HG02943 (cell line): ENCODE data around the gene LHX2.

Experiments used
- ATAC-seq: cut with Tn5 transposase; IDR thresholded peaks from one replicate; pipeline ENCODE4 v1.9.1; 2021; ENCODE audit warnings: mild to moderate bottlenecking, low read depth, moderate library complexity; ENCODE audit not compliant: unreplicated experiment

Gene LHX2

DNA sequence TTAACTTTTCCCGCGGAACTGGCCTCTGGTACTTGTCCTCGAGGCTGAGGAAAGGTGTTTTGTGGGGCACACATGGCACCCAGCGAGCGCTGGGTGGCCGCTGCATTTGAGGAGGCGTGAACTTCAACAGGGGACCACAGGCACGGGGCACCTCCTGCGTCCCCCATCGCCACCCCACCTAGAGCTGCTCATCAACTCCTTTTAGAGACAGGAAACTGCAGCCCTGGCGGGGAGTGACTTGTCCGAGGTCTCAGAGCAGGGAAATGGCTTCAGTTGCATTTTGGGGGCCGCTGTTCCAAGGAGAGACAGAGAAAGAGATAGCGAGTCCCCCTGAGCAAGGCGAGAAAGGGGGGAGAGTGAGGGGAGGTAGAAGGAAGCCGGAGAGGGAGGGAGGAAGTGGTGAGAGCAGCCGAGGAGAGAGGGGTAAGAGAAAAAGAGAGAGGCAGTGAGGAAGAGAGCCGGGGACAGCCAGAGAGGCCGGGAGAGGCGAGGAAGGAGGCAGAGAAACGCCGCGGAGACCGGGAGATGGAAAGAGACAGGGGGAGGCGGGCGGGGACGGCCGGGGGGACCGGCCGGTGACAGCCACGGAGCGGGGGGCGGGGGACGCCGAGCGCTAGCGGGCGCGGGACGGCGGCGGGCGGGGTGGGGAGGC lies 12.5 kb upstream of the LHX2 start:
- ATAC-seq = no peak

DNA sequence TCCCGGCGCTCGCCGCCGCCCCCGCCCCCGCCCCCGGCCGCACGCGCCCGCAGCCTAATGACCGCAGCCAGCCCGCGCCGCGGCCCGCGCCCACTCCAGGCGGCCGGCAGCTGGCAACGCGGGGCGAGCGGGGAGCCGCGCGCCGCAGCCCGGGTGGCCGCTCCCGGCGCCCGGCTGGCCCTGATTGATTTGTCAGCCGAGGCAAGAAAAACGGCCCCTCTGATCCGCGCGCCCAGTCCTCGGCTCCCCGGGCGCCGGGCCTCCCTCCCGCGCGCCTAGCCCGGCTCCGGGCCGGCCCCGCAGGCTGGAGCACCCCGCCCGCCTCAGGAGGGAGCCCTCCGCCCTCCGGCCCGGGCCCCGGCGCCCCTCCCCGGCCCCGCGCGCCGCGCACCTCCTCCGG lies 11.9 kb upstream of the LHX2 start:
- ATAC-seq = no peak

DNA sequence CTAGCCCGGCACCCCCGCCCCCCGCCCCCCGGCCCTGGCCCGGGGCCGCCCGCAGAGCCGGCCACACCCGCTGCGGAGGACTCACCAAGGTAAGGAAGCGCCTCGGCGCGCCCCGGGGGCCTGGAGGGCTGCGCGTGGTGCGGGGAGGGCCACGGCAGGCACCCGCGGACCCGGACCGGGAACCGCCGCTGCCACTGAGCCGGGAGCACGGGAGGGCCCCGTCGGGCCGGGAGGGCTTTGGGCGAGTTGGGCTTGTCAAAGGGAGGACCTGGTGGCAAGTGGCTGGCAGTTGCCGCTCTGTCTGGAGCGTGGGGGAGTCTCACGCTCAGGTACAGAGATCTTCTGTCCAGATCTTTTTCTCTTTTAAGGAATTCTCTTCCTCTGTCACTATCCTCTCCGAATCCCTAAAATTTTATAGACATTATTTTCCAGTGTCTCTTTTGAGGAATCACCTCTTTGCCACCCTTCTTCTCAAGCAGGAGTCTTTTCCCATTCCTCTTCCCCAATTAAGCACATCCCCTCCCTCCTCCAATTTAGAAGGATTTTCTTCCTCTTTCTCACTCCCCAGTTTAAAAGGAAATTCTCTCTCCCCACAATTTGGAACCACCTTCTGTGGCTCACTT lies 11.3 kb upstream of the LHX2 start:
- ATAC-seq = no peak

DNA sequence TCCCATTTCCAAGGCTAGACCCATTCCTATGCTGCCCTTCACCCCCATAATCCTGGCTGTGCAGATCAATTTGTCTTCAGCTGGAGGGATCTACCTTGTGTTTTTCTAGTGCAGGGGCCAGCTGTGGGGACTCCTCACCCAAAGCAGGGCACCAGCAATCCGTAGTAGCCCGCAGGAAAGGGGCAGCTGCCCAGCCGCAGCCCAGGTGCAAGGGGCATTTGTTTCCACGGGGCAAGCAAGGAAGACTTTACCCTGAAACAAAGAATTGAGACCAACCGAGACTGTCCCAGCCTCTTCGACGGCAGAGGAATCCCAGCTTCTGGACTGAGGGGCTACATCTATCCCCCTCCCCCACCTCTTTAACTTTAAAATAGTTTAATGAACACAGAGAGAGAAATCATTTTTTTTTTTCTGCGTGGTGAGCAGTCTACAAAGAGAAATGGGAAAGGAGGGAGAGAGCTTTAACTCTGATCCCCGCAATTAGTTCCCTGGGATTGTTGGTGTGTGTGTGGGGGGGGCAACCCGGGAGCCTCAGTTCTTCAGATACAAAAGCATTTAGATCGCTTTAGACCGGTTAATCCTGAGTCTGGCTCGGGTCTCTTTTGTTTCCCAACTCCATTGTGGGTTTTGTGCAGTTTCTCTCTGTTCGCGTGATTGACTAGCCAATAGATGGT lies 10.6 kb upstream of the LHX2 start:
- no peak for ATAC-seq

DNA sequence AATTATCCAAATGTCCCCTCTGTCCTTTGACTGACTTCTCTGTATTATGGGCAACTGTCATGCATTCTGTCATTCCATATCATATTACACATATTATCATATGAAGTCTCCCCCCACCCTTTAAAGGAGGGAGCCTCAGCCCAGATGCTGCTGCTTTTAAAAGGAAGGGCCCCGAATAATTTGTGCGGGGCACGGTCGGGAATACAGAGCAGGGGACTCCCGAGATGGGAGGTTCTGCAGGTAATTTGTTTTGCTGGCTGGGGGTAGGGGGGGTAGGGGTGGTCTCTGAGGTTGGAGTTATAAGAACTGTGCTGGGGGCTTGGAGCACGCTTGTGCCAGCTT lies 10.1 kb upstream of the LHX2 start:
- no peak for ATAC-seq

DNA sequence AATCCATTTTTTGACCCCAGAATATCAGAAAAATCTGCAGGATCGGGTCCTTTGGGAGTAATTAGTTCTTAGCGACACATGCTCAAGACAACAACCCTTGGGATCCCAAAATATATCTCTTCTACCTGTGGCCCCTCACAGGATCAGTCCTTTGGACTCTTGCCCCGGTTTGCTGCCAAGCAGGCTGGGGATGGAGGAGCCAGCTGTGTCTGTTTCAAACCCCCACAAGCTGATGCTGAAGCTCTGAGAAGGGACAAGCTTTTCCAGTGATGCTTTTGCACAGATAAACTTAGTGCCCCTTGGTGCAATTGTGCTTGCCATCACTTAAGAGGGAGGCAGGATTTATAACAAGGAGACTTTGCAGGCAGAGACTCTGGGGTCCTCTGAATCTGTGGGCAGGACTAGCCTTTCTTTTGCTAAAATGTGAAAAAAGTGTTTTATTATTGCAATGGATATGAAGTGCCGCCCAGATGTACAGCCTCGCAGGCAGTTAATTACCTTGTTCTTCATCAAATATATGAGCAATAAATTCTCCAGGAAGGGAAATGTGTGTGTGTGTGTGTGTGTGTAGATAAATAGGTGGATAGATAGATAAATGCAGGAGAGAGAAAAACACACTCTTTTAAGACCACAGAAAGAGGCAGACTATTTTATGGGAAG lies 9.6 kb upstream of the LHX2 start:
- ATAC-seq = no peak

DNA sequence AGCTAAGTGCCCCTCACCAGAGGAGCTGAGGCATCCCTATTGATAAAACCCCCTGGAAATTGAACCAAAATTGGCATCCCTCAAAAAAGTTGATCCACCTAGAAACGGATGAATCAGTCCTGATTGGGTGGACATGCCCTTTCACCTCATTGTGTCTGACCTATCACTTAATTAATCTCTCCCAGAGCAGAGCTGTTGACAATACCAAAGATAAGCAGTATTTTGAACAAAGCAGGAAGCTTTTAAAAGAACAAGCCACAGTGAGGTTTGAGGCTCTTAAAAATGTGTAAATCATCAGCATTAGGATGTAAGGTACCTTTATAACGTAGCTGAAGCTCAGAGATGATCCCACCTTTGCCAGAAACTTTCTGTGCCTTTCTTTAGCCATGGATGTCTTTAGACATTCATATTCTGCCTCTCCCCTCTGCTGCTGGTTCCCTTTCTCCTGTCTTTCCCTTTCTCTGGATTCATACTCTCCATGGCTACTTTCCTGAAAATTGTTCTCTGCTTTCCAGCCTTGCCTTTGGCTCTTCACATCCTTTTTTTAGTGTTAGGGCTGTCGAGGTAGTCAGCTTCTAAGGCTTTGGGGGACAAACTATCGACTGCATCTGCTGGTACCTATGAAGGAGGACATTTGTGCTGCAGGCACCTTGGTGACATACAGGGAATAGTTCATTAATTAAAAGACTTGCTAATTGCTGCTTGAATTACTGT lies 7.8 kb upstream of the LHX2 start:
- ATAC-seq = no peak

DNA sequence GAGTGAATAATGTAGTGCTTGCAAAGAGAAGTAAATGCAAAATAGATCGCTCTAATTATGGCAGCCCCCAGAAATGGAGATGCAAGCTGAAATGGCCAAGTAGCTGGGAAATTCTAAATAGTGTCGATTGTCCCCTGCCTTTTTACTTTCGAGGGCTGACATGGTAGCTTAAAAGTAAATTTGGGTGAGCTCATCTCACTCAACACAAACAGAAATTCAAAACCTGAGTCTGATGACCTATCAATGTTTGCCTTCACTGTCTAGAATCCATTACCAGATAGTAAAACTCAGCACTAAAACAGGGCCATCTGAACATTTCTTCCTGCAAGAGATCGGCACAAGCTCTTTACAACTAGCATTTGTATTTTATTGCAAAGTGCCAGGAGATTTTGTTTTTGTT lies 7.0 kb upstream of the LHX2 start:
- ATAC-seq = no peak

DNA sequence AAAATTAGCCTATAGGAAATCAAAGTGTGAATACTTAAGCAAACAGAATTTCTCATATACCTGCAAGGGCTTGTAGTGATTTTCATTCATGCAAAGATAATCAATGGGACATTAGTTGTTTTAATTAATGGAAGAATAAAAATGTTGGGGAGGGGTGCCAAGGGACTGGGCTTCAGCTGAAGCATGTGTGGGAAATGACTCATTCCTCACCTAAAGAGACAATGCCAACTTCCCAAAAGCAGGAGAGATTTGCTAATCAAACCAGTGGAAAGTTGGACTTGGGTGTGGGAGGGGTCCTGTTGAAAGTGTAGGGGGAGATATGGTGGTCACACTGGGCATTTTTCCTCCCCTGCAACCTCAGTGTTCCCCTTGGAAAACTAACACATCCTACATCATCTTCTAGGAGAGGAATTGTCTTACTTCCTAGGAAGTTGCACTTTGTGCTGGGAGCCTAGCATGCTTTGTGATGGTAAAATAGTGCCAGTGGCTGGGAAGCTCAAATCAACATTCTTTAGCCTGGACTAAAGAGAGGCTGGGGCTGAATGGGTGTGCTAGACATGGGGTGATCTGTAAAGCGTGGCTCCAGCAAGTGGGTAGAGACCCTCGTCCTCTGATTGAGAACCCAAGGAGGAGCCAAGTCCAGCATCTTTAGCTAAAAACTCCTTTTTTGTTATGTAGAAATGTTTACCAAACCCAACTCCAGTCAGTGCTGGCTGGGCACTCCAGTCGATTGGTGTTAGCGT lies 6.4 kb upstream of the LHX2 start:
- no peak for ATAC-seq

DNA sequence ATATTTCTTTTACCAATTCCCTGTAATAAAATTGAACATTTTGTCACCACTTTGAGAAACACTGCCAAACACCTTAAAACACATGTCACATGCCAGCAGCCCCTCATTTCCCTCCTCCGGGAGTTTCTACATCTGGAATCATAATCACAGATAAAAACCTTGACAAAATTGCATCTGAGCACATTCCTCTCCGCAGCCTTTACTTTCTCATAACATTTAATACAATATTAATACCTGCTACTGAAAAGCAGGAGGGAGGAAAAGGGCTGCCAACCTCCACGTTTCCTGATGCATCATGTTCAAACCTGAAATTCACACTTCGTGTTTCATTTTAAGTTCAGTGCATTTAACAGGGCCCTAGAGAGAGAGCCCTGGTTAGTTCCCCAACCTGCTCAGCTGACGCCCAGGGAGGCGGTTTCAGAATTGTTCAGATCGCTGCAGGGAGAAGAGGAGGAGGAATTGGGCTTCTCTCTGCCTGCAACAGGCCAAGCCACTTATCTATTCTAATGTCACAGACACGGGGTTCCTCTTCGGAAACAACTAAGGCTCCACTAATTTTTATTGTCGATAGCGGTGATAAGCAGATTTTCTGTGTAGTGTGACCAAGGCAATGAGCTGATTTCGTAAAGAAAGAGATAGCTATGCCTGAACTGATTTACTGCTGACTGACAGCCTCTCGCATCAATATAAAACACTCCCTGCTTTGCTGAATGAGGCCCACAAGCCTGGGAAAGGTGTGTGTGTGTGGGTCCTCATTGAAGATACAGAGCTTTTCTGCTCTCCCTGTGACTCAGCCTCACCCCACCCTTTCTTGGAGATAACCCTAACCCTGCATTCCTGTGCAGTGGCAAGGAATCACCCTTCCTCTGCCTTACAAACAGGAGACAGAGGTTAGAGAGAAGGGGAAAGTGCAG lies 4.9 kb upstream of the LHX2 start:
- ATAC-seq = no peak

DNA sequence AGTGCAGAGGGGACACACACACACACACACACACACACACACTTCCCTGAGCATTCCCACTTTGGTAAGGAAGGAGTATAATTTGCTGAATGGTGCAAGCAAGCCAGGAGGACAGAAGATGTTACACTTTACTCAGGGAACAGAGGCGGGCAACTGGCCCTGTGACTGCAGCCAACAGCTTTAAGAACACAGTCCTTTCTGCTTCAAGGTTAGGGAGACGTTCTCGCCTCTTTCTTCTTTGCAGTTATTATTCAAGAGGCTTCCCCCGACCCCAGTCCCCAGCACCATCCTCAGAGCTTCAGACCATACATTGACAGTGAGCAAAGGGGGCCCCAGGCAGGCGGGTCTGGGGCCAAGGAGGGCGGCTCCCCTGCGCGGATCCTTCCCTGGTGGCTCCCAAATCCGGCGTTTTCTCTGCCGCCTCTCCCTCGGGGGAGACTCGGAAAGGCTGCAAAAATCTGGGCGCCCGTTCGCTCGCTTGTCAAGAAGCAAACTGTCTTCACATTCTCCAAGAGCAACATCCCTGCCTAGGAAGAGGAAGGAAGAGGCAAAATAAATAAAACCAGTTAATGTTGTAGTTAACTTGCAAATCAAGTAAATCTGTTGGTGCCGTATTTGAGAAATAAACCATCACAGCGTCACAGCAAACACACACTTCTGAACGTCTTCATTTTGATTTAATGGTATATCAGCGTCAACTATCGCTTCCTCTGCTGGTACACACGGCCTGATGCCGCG lies 3.8 kb upstream of the LHX2 start:
- ATAC-seq = no peak

DNA sequence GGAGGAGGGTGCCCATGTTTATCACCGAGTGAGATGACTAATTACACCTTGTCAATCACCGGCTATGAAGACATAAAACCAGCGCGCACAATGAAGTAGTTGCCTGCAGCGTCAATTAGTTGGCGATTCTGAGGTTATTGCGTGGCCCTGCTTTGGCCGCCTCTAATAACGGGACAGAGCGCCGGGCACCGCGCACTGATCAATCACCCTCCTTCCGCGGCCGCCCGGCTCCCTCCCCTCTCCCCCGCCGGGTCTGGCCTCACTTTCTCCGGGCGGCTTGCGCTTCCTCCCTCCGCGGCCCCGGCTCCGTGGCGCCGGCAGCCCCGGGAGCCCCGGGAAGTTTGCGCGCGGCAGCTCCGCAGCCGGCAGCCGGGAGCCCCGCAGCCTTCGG lies 3.3 kb upstream of the LHX2 start:
- no peak for ATAC-seq

DNA sequence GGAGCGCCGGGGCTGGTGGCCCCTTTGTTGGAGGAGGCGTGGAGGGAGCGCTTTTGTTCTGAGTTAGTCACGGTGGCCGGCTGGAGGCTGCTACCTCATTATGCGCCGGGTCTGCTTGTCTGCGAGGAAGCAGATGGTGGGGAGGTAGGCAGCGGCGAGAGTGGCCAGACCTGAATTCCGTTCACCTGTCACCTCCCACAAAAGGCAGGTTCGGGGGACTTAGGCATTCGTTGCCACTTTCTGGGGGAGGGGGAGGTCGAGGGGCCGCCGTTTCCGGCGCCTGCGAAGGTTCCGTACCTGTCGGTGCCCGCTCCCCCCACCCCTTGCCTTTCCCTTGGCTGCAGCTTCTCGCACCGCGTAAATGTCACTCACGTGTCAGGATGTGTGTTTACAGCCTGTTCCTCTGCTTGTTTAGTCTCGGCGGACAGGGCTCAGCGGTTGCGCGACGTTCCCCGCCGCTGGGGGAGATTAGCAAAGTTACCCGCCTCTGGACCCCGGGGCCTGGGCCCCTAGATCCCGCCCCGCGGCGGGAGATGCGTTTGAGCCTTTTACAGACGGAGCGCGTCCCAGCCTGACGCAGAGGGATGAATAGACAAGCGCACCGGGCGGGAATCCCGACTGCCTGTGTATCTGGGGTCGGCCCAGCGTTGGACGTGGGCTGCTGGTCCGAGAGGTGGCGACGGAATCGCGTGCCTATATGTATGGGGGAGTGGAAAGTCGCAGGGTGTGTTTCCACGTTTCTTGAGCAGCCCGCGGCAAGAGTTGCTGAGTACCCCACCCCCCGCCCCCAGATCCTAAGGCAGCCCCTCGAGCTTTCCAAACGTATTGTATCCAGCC lies 2.7 kb upstream of the LHX2 start:
- ATAC-seq = no peak

DNA sequence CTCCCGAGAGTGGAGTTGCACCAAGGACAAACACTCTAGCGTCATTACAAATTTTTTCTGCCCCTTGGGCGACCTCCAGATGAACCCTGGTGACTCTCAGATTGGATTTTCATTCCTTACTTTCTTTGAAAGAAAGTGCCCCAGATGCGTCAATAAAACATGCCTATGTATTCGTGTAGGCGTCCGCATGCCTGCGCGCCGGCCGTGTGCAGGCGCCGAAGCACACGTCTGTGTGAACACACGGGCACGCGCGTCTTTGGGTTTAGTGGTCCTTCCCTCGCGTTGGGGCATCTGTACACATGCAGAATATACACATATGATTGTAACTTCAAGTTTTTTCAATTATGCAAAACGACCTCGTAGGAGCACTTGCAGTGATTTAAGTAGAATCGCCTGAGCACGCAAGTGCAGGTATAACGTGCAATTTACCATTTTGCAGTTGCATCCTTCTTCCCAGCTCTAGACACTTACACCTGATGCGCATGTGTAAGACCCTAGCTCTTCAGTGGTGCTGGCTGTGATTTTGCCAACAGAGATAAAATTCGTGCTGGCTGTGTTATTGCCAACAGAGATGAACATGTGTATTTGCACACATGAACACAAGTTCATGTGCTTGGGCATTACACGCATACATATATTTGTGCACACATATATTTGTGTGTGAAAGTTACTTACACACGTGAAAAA lies 1.9 kb upstream of the LHX2 start:
- no peak for ATAC-seq

DNA sequence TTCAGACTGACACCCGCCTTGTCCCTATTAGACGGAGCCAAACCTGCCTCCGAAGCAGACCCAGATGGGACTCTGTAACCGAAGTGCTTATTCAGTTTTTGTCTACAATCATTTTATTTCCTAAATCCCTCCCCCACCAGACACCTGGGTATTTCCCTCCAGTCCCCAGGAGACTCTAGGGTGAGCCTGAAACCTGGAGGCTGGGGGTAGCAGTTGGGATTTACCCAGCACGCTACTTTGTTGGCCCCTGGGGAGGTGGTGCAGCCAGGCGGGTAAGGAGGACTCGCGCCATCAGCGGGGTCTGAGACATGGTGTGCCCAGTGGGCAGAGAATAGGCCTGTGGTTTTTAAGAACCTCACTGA lies 1.3 kb upstream of the LHX2 start:
- ATAC-seq = no peak

DNA sequence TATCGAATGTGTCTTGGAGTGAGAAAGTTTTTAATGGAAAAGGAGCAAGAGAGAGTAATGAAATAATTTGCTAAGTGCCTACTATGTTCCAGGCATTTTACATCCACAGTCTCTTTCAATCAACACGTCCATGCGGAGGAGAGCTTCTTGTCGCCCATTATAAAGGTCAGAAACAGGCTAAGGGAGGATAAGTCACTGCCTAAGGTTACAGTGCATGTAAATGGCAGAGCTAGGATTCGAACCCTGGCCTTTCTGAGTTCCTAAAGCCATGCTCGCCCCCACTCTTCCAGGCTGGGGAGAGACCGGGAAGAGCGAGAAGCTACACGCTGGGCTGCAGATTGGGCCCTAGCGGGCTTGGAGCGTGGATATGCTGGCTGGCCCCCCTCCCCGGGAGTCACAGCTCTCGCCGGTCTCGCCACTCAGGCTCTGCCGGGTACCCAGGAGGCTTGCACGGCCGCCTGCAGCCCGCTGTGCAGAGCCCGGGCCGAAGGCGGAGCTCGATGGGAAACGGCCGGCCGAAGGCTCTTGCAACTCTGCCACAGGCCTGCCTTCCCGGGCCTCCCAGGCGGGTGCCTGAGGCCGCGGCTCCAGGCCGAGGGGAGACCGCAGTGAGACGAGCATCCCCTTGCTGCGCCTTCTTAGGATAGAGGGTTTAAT lies 775 bp upstream of the LHX2 start:
- ATAC-seq = no peak
